GM18870 (cell line): ENCODE measurements around the gene GAGE12F.
"Not testable (repeated sequence)": the region's sequence is repeated elsewhere in the genome, so short reads cannot be mapped to it uniquely, and the experiment has no call there.

Source experiments
- ATAC-seq: cut with Tn5 transposase; IDR thresholded peaks from one replicate; pipeline ENCODE4 v1.9.1; 2021; ENCODE audit warnings: moderate library complexity; ENCODE audit not compliant: unreplicated experiment

The GAGE12F gene, protein sequence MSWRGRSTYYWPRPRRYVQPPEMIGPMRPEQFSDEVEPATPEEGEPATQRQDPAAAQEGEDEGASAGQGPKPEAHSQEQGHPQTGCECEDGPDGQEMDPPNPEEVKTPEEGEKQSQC

GRCh38 chrX:49560542-49560941 lies at the start of gene GAGE12F:
TSS of gene GAGE12F (plus strand) at chrX:49560842. CDS start at chrX:49561997, 1,155 bp downstream.
- ATAC-seq: not testable (repeated sequence)

DNA sequence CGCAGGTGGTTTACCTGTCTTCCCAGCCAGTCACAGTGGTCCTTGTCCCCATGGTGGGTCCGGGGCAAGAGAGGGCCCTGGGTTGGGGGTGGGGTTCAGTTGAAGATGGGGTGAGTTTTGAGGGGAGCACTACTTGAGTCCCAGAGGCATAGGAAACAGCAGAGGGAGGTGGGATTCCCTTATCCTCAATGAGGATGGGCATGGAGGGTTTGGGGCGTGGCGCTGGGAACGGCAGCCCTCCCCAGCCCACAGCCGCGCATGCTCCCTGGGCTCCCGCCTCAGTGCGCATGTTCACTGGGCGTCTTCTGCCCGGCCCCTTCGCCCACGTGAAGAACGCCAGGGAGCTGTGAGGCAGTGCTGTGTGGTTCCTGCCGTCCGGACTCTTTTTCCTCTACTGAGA lies 28.8 kb upstream of the GAGE12F start, which contains the start of gene GAGE12C:
Gene GAGE12C, plus strand, starts transcription at position 301 of the 400 bp plus-strand sequence. CDS start 1,155 bp downstream, outside the sequence.
- ATAC-seq: not testable (repeated sequence)

- not testable (repeated sequence) for ATAC-seq
These were observed 19.2 kb upstream of the GAGE12F start, which contains the start of gene GAGE12D for GRCh38 chrX:49541433-49541832. TSS of gene GAGE12D (plus strand) at chrX:49541733. CDS start at chrX:49542888, 1,155 bp downstream.

- ATAC-seq: not testable (repeated sequence)
These were observed 9.7 kb upstream of the GAGE12F start, which contains the start of gene GAGE12E for GRCh38 chrX:49550989-49551388. TSS of gene GAGE12E (plus strand) at chrX:49551289. CDS start at chrX:49552444, 1,155 bp downstream.

DNA sequence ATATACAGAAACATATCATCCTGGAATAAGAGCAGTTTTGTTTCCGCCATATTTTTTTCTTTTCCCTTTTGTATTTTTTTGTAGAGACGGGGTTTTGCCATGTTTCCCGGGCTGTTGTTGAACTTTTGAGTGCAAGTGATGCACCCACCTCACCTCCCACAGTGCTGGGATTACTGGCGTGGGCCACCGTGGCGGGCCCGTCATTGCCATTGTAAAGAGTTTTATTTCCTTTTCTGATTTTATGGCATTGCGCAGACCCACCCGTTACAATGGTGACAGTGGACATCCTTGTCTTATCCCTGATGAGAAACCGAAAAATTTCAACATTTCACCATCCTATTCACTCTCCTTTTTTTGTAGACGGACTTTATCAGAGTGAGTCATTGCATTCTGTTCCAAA lies 8.1 kb downstream of the GAGE12F start:
- not testable (repeated sequence) for ATAC-seq

- not testable (repeated sequence) for ATAC-seq
These were observed 8.5 kb downstream of the GAGE12F start for GRCh38 chrX:49569152-49569551.

- ATAC-seq: not testable (repeated sequence)
These were observed 9.5 kb downstream of the GAGE12F start, which contains the start of gene GAGE12G for GRCh38 chrX:49570100-49570499. TSS of gene GAGE12G (plus strand) at chrX:49570400. CDS start at chrX:49571555, 1,155 bp downstream.

DNA sequence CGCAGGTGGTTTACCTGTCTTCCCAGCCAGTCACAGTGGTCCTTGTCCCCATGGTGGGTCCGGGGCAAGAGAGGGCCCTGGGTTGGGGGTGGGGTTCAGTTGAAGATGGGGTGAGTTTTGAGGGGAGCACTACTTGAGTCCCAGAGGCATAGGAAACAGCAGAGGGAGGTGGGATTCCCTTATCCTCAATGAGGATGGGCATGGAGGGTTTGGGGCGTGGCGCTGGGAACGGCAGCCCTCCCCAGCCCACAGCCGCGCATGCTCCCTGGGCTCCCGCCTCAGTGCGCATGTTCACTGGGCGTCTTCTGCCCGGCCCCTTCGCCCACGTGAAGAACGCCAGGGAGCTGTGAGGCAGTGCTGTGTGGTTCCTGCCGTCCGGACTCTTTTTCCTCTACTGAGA lies 19.0 kb downstream of the GAGE12F start, which contains the start of gene GAGE12H:
Gene GAGE12H, plus strand, starts transcription at position 301 of the 400 bp plus-strand sequence. CDS start 1,155 bp downstream, outside the sequence.
- not testable (repeated sequence) for ATAC-seq

GRCh38 chrX:49589196-49589595 lies 28.6 kb downstream of the GAGE12F start, which contains the start of gene GAGE2A:
TSS of gene GAGE2A (plus strand) at chrX:49589496. CDS start at chrX:49590651, 1,155 bp downstream.
- ATAC-seq: not testable (repeated sequence)

DNA sequence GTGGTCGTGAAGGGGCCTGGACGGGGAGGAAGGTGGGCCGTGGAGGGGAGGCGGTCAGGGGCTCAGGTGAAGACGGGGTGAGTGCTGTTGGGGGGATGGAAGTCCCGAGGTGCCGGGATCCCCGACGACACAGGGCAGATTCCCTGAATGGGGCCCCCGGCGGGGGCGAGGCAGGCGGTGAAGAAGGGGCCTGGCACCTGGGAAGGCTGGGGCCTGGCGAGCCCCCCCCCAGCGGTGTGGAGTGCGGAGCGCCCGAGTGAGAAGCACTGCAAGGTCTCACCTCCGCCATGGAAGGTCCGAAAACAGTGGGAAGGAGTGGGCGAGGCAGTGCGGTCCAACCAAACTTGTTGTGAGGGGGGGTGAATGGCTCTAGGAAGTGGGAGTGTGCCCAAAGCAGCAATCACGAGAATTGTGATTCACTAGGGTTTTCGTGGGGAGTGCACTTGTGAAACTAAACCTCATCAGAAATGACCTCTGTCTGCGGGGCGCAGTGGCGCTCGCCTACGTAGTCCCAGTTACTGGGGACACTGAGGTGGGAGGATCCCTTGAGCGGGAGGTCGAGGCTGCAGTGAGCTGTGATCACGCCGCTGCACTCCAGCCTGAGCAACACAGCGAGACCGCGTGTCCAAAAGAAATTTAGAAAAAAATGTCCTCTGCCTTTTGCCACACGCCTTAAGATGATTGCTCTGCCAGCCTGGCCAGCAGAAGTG lies 29.3 kb downstream of the GAGE12F start:
- ATAC-seq: not testable (repeated sequence)

DNA sequence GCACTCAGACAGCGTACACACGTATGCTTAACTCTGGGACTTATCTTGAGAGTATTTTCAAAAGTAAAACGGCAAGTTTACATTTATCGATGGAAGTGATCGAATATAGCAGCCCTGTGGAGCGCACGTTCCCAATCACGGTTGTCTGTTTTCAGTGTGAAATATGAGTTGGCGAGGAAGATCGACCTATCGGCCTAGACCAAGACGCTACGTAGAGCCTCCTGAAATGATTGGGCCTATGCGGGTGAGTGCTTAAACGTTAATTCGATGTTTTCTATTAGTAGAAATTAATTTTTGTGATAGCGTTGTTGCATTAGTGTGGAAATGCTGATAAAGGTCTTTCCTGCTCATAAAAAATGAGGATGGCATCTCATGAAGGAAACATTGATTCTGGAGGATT lies 29.8 kb downstream of the GAGE12F start:
- ATAC-seq: not testable (repeated sequence)

- not testable (repeated sequence) for ATAC-seq
These were observed 38.1 kb downstream of the GAGE12F start, which contains the start of gene GAGE1 for GRCh38 chrX:49598720-49599119. TSS of gene GAGE1 (plus strand) at chrX:49599020. CDS start at chrX:49600175, 1,155 bp downstream.

DNA sequence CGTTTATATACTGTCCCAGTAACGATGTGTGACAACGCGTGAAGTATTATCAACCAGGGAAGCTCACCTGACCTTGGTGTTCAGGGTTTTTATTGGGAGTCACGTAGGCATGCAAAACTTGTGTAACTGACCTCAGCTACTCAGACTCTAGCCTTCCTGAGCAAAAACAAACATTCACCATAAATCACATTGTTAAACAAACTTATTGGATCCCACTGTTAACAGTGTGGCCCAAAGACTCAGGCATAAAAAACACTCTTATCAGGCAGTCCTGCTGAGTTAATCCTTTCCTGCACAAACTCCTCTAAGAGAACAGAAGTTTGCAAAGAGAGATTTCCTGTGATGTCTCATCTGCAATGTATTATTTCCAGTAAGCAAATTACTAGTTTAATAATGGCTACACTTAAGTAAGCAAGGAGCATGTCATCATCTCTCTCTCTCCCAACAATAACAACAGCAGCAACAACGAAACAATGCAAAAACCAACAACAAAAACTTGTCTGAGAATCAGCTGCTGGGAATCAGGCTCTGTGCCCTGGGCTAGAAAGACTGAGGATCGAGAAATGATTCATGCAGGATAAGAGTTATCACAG lies 50.2 kb downstream of the GAGE12F start:
- ATAC-seq: no peak
